Measurements from ENCODE around the gene CMC2. TPM values are rescaled to one million over a fixed set of nuclear protein-coding genes. Genes with fewer than 3 reads are reported as not detected.

CMC2 gene
- total and polyA plus RNA-seq, 2 donors from 2014 or later, result 33.4 to 146 TPM

GRCh38 chr16:81029930-81030604 lies 23.4 kb upstream of the CMC2 start:
- Histone ChIP-seq H3K4me1 (ENCODE audit: control insufficient read depth in 2 of 3, insufficient read depth in 2 of 3, low read depth in 1 of 3, low read length in 3 of 3) (no peaks in the 10 kb centered on the region), H3K27me3 (ENCODE audit: control insufficient read depth, insufficient read depth, low read length) (no peaks in the 10 kb centered on the region), H3K9ac (ENCODE audit: low read length in 3 of 3) (no peak overlapping the region), H3K4me3 (ENCODE audit: low read length in 3 of 3) (no peak overlapping the region), H3K27ac (ENCODE audit: low read depth in 2 of 2, low read length in 2 of 2) (no peak overlapping the region), H3K36me3 (ENCODE audit: control insufficient read depth in 2 of 3, insufficient read depth in 3 of 3, low read length in 3 of 3) (no peaks in the 10 kb centered on the region), H3K9me3 (ENCODE audit: control insufficient read depth in 2 of 3, insufficient read depth in 1 of 3, low read length in 3 of 3) (no peaks in the 10 kb centered on the region)
- intact Hi-C loops (cut with DNase I), result loop anchor here (10.0 kb wide), 1 partner anchor 715 kb away; no protein-coding TSS in a partner anchor
- DNase-seq, result no peak
- FAIRE-seq, result no peak
- TF ChIP-seq, protein P1, sequence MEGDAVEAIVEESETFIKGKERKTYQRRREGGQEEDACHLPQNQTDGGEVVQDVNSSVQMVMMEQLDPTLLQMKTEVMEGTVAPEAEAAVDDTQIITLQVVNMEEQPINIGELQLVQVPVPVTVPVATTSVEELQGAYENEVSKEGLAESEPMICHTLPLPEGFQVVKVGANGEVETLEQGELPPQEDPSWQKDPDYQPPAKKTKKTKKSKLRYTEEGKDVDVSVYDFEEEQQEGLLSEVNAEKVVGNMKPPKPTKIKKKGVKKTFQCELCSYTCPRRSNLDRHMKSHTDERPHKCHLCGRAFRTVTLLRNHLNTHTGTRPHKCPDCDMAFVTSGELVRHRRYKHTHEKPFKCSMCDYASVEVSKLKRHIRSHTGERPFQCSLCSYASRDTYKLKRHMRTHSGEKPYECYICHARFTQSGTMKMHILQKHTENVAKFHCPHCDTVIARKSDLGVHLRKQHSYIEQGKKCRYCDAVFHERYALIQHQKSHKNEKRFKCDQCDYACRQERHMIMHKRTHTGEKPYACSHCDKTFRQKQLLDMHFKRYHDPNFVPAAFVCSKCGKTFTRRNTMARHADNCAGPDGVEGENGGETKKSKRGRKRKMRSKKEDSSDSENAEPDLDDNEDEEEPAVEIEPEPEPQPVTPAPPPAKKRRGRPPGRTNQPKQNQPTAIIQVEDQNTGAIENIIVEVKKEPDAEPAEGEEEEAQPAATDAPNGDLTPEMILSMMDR (IDR thresholded peaks at IDR 0.05; ENCODE audit: borderline replicate concordance, extremely low read depth, insufficient read depth), result no peak

DNA sequence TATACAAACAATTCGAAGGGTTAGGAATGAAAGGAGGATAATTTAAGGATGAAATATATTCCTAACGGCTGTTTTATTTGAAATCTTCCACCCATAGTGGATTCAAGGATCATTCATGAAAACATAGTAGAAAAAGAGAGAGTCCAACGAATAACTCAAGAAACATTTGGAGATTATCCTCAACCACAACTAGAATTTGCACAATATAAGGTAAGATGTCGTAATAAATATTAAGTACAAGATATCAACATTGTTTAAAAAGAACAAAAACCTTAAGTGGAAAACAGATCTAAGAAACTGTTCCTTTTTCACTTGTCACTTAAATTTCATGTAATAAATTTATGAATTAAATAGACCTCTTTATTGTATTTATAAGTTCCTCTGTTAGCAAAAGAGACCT lies 19.7 kb upstream of the CMC2 start:
- Histone ChIP-seq H3K36me3 (ENCODE audit: control insufficient read depth in 2 of 3, insufficient read depth in 3 of 3, low read length in 3 of 3) (no peaks in the 10 kb centered on the region), H3K4me1 (ENCODE audit: control insufficient read depth in 2 of 3, insufficient read depth in 2 of 3, low read depth in 1 of 3, low read length in 3 of 3) (no peaks in the 10 kb centered on the region), H3K9me3 (ENCODE audit: control insufficient read depth in 2 of 3, insufficient read depth in 1 of 3, low read length in 3 of 3) (no peaks in the 10 kb centered on the region), H3K27me3 (ENCODE audit: control insufficient read depth, insufficient read depth, low read length) (no peaks in the 10 kb centered on the region), H3K9ac (ENCODE audit: low read length in 3 of 3) (no peak overlapping the region), H3K27ac (ENCODE audit: low read depth in 2 of 2, low read length in 2 of 2) (no peak overlapping the region), H3K4me3 (ENCODE audit: low read length in 3 of 3) (no peak overlapping the region)
- DNase-seq (no peak), FAIRE-seq (no peak)
- TF ChIP-seq, protein P1 (IDR thresholded peaks at IDR 0.05; ENCODE audit: borderline replicate concordance, extremely low read depth, insufficient read depth), result no peak
- intact Hi-C loops (cut with DNase I), result no loop called here

GRCh38 chr16:81018496-81018895 lies 11.8 kb upstream of the CMC2 start:
- DNase-seq, result no peak
- Histone ChIP-seq H3K27ac (ENCODE audit: low read depth in 2 of 2, low read length in 2 of 2) (no peak overlapping the region), H3K4me3 (ENCODE audit: low read length in 3 of 3) (no peak overlapping the region), H3K27me3 (ENCODE audit: control insufficient read depth, insufficient read depth, low read length) (no peaks in the 10 kb centered on the region), H3K4me1 (ENCODE audit: control insufficient read depth in 2 of 3, insufficient read depth in 2 of 3, low read depth in 1 of 3, low read length in 3 of 3) (no peaks in the 10 kb centered on the region), H3K9ac (ENCODE audit: low read length in 3 of 3) (no peak overlapping the region), H3K9me3 (ENCODE audit: control insufficient read depth in 2 of 3, insufficient read depth in 1 of 3, low read length in 3 of 3) (no peaks in the 10 kb centered on the region), H3K36me3 (ENCODE audit: control insufficient read depth in 2 of 3, insufficient read depth in 3 of 3, low read length in 3 of 3) (peaks cover 2 to 10% (median 4%) of the 10 kb centered on the region in 3 donors)
- FAIRE-seq, result no peak
- intact Hi-C loops (cut with DNase I), result no loop called here
- TF ChIP-seq, protein P1 (IDR thresholded peaks at IDR 0.05; ENCODE audit: borderline replicate concordance, extremely low read depth, insufficient read depth), result no peak

Measured in kidney (tissue), 14 donors.